GM18520 (cell line): ENCODE measurements around the gene SLC38A10.
"Not testable (repeated sequence)": the region's sequence is repeated elsewhere in the genome, so short reads cannot be mapped to it uniquely, and the experiment has no call there.

Source experiments
- ATAC-seq: cut with Tn5 transposase; IDR thresholded peaks from one replicate; pipeline ENCODE4 v1.9.1; 2021; ENCODE audit not compliant: unreplicated experiment

SLC38A10 gene

GRCh38 chr17:81313776-81314397, 18.8 kb upstream of the SLC38A10 start:
- no peak for ATAC-seq

GRCh38 chr17:81312624-81313325, 17.7 kb upstream of the SLC38A10 start:
- no peak for ATAC-seq

- no peak for ATAC-seq
Observed at GRCh38 chr17:81311946-81312345, 16.8 kb upstream of the SLC38A10 start.

GRCh38 chr17:81310949-81311550, 15.9 kb upstream of the SLC38A10 start:
- ATAC-seq, result no peak

- no peak for ATAC-seq
Observed at GRCh38 chr17:81309859-81310839, 15.0 kb upstream of the SLC38A10 start.

- ATAC-seq, result no peak
Observed at GRCh38 chr17:81309140-81309858, 14.2 kb upstream of the SLC38A10 start.

- not testable (repeated sequence) for ATAC-seq
Observed at GRCh38 chr17:81308784-81309139, 13.7 kb upstream of the SLC38A10 start.

- no peak for ATAC-seq
Observed at GRCh38 chr17:81307636-81308560, 12.8 kb upstream of the SLC38A10 start.

- no peak for ATAC-seq
Observed at GRCh38 chr17:81306898-81307510, 11.9 kb upstream of the SLC38A10 start.

- ATAC-seq, result no peak
Observed at GRCh38 chr17:81306491-81306890, 11.4 kb upstream of the SLC38A10 start.

- no peak for ATAC-seq
Observed at GRCh38 chr17:81305051-81305630, 10.0 kb upstream of the SLC38A10 start.

GRCh38 chr17:81304196-81305015, 9.3 kb upstream of the SLC38A10 start:
- no peak for ATAC-seq

- ATAC-seq, result no peak
Observed at GRCh38 chr17:81303385-81303784, 8.3 kb upstream of the SLC38A10 start.

GRCh38 chr17:81302861-81303333, 7.8 kb upstream of the SLC38A10 start:
- ATAC-seq, result no peak

- no peak for ATAC-seq
Observed at GRCh38 chr17:81302324-81302723, 7.2 kb upstream of the SLC38A10 start.

- ATAC-seq, result no peak
Observed at GRCh38 chr17:81301195-81302144, 6.4 kb upstream of the SLC38A10 start.
